Liver (tissue), 9 donors: ENCODE data around the gene ZG16B. TPM values are rescaled to one million over a fixed set of nuclear protein-coding genes. Genes with fewer than 3 reads are reported as not detected.

ENCODE experiments used
- DNase-seq: peaks from one replicate; pipeline ENCODE4 v3.0.0-alpha.2; 2017; ENCODE audit warnings: low spot score
- H3K27ac ChIP-seq, 2 donors: one replicate each; pipeline ENCODE4 v1.7.0; 2013; ENCODE audit warnings: inconsistent platforms in 2 of 2, low read length in 2 of 2, control low read depth in 1 of 2, low read depth in 1 of 2, mild to moderate bottlenecking in 1 of 2
- H3K27me3 ChIP-seq, 4 donors: one replicate each; pipeline versions ENCODE4 v1.6.1 to v1.7.0; 2013; ENCODE audit warnings: low read length in 3 of 4, inconsistent platforms in 1 of 4, mild to moderate bottlenecking in 1 of 4, moderate library complexity in 1 of 4; ENCODE audit not compliant: control insufficient read depth in 4 of 4, insufficient read depth in 4 of 4
- H3K36me3 ChIP-seq, 4 donors: one replicate each; pipeline versions ENCODE4 v1.6.1 to v1.7.0; 2013; ENCODE audit warnings: low read length in 3 of 4, mild to moderate bottlenecking in 3 of 4, low read depth in 1 of 4, moderate library complexity in 1 of 4; ENCODE audit not compliant: control insufficient read depth in 4 of 4, insufficient read depth in 3 of 4
- H3K4me1 ChIP-seq, 4 donors: one replicate each; pipeline versions ENCODE4 v1.6.1 to v1.7.0; 2013; ENCODE audit warnings: low read length in 3 of 4, mild to moderate bottlenecking in 3 of 4, moderate library complexity in 1 of 4; ENCODE audit not compliant: control insufficient read depth in 4 of 4, insufficient read depth in 4 of 4
- H3K4me3 ChIP-seq, 3 donors: one replicate each; pipeline versions ENCODE4 v1.6.1 to v1.7.0; 2013; ENCODE audit warnings: low read length in 3 of 3, control low read depth in 1 of 3, low read depth in 1 of 3, mild to moderate bottlenecking in 1 of 3
- H3K9ac ChIP-seq, 2 donors: one replicate each; pipeline ENCODE4 v1.7.0; 2013; ENCODE audit warnings: low read length in 2 of 2, mild to moderate bottlenecking in 2 of 2, moderate library complexity in 2 of 2, control low read depth in 1 of 2, low read depth in 1 of 2
- H3K9me3 ChIP-seq, 4 donors: one replicate each; pipeline versions ENCODE4 v1.6.1 to v1.7.0; 2013; ENCODE audit warnings: low read length in 3 of 4; ENCODE audit not compliant: control insufficient read depth in 4 of 4
- ATF3 ChIP-seq: IDR thresholded peaks from 2 replicates; pipeline ENCODE4 v1.6.1; 2016; ENCODE audit warnings: antibody characterized with exemption
- CTCF ChIP-seq: fragments of 150-350 bp; IDR thresholded peaks from 2 replicates; pipeline ENCODE4 v1.5.1; 2017; ENCODE audit warnings: improper control_type of control experiment, low read depth, low read length; ENCODE audit not compliant: missing input control
- EGR1 ChIP-seq, 2 donors: IDR thresholded peaks; 2 replicates each; pipeline ENCODE4 v1.6.1; 2016 to 2018; ENCODE audit warnings: antibody characterized with exemption in 2 of 2, low read depth in 2 of 2
- FOXA1 ChIP-seq: IDR thresholded peaks from 2 replicates; pipeline ENCODE4 v1.6.1; 2016; ENCODE audit warnings: antibody characterized with exemption
- FOXA2 ChIP-seq: IDR thresholded peaks from 2 replicates; pipeline ENCODE4 v1.6.1; 2016; ENCODE audit warnings: antibody characterized with exemption
- GABPA ChIP-seq, 2 donors: IDR thresholded peaks in 1 of 2; conservative IDR thresholded peaks in 1 of 2; 2 replicates each; pipeline ENCODE4 v1.6.1; 2016; ENCODE audit warnings: antibody characterized with exemption in 2 of 2, mild to moderate bottlenecking in 1 of 2, moderate library complexity in 1 of 2
- HNF4A ChIP-seq, 2 donors: conservative IDR thresholded peaks; 2 replicates each; pipeline ENCODE4 v1.6.1; 2016; ENCODE audit warnings: antibody characterized with exemption in 2 of 2, mild to moderate bottlenecking in 2 of 2
- HNF4G ChIP-seq: IDR thresholded peaks from 2 replicates; pipeline ENCODE4 v1.6.1; 2016; ENCODE audit warnings: antibody characterized with exemption
- JUND ChIP-seq, 2 donors: IDR thresholded peaks; 2 replicates each; pipeline ENCODE4 v1.6.1; 2016; ENCODE audit warnings: antibody characterized with exemption in 2 of 2
- MAX ChIP-seq: IDR thresholded peaks from 2 replicates; pipeline ENCODE4 v1.6.1; 2016; ENCODE audit warnings: antibody characterized with exemption
- NR2F2 ChIP-seq: IDR thresholded peaks from 2 replicates; pipeline ENCODE4 v1.6.1; 2016; ENCODE audit warnings: antibody characterized with exemption
- RAD21 ChIP-seq, 2 donors: IDR thresholded peaks; 2 replicates each; pipeline ENCODE4 v1.6.1; 2016; ENCODE audit warnings: antibody characterized with exemption in 2 of 2, mild to moderate bottlenecking in 2 of 2
- REST ChIP-seq: IDR thresholded peaks from 2 replicates; pipeline ENCODE4 v1.6.1; 2016; ENCODE audit warnings: antibody characterized with exemption, mild to moderate bottlenecking
- RXRA ChIP-seq, 2 donors: IDR thresholded peaks; 2 replicates each; pipeline ENCODE4 v1.6.1; 2017 to 2018; ENCODE audit warnings: antibody characterized with exemption in 2 of 2, mild to moderate bottlenecking in 1 of 2
- SP1 ChIP-seq: IDR thresholded peaks from 2 replicates; pipeline ENCODE4 v1.6.1; 2018; ENCODE audit warnings: antibody characterized with exemption, mild to moderate bottlenecking
- TAF1 ChIP-seq: conservative IDR thresholded peaks from 2 replicates; pipeline ENCODE4 v1.6.1; 2016; ENCODE audit warnings: antibody characterized with exemption, mild to moderate bottlenecking
- YY1 ChIP-seq: IDR thresholded peaks from 2 replicates; pipeline ENCODE4 v1.6.1; 2016; ENCODE audit warnings: antibody characterized with exemption, mild to moderate bottlenecking
- ZBTB33 ChIP-seq: IDR thresholded peaks from 2 replicates; pipeline ENCODE4 v1.6.1; 2016; ENCODE audit warnings: antibody characterized with exemption
- WGBS: extraction: QIAGEN DNeasy Blood & Tissue Kit; methylation state at CpG from one replicate; pipeline ENCODE4 v1.1.7; 2013; 5-methylcytosine and 5-hydroxymethylcytosine counted together
- polyA plus RNA-seq, 2 donors: library from polyadenylated mRNA; stranded (reverse) in 1 of 2; unstranded in 1 of 2; fragments of 200-250 nt in 1 of 2; fragments of >200 nt in 1 of 2; fragmentation: Nextera tagmentation in 1 of 2; extraction: Ambion mirVana in 1 of 2; gene quantifications; one replicate each; pipeline versions ENCODE4 v1.2.1 to v1.2.3, GENCODE V29; 2013 to 2015
- total RNA-seq, 2 donors: library from RNA; depleted of rRNA; stranded (reverse); fragments of >200 nt; gene quantifications; one replicate each; pipeline ENCODE4 v1.2.3, GENCODE V29; 2014
- donor health status: healthy.
- donor health status: healthy.
- donor health status: healthy.
- donor health status: healthy.
- donor health status: healthy.

ZG16B gene
- total and polyA plus RNA-seq, 4 donors = 0.24 to 0.79 (median 0.43) TPM

GRCh38 chr16:2843526-2843925 lies 13.4 kb downstream of the ZG16B start:
- Histone ChIP-seq H3K4me1 (peaks cover 0 to 6% (median 1%) of the 10 kb centered on the region in 4 donors), H3K9me3 (peaks cover 0 to 2% (median 0%) of the 10 kb centered on the region in 4 donors), H3K27ac (no peak overlapping the region), H3K4me3 (no peak overlapping the region), H3K36me3 (no peaks in the 10 kb centered on the region), H3K9ac (no peak overlapping the region), H3K27me3 (peaks cover 0 to 2% (median 0%) of the 10 kb centered on the region in 4 donors)
- 83% methylated on average over 8 of the region's 8 CpGs for WGBS
- no peak for TF ChIP-seq RAD21 (IDR thresholded peaks at IDR 0.05)
- DNase-seq = no peak

GRCh38 chr16:2845116-2845515 lies 15.0 kb downstream of the ZG16B start:
- Histone ChIP-seq H3K27ac (no peak overlapping the region), H3K9ac (no peak overlapping the region), H3K4me3 (no peak overlapping the region), H3K36me3 (no peaks in the 10 kb centered on the region), H3K4me1 (peaks cover 0 to 6% (median 1%) of the 10 kb centered on the region in 4 donors), H3K27me3 (peaks cover 0 to 2% (median 0%) of the 10 kb centered on the region in 4 donors), H3K9me3 (peaks cover 0 to 2% (median 0%) of the 10 kb centered on the region in 4 donors)
- no peak for DNase-seq
- WGBS = 72% methylated on average over 5 of the region's 5 CpGs
- no peak for TF ChIP-seq RXRA (IDR thresholded peaks at IDR 0.05)
- no peak for TF ChIP-seq TAF1
- no peak for TF ChIP-seq MAX
- no peak for TF ChIP-seq RAD21 (IDR thresholded peaks at IDR 0.05)
- TF ChIP-seq YY1 = no peak
- TF ChIP-seq FOXA1 = no peak
- TF ChIP-seq HNF4G = no peak
- no peak for TF ChIP-seq EGR1 (IDR thresholded peaks at IDR 0.05; ENCODE audit: low read depth in 2 of 2)
- TF ChIP-seq ZBTB33 = no peak
- no peak for TF ChIP-seq HNF4A (conservative IDR thresholded peaks at IDR 0.05)
- no peak for TF ChIP-seq SP1
- no peak for TF ChIP-seq GABPA (IDR thresholded peaks at IDR 0.05 in 1 of 2, conservative IDR thresholded peaks at IDR 0.05 in 1 of 2)
- no peak for TF ChIP-seq FOXA2
- TF ChIP-seq JUND (IDR thresholded peaks at IDR 0.05) = no peak
- no peak for TF ChIP-seq CTCF
- no peak for TF ChIP-seq ATF3
- TF ChIP-seq NR2F2 = no peak
- TF ChIP-seq REST = no peak
